Measurements from ENCODE around the gene MTARC2.

MTARC2 gene

GRCh38 chr1:220796530-220796929, 48.4 kb downstream of the MTARC2 start:
- Histone ChIP-seq H3K79me2 (ENCODE audit: insufficient read depth, low read depth) (no peaks in the 10 kb centered on the region), H4K20me1 (ENCODE audit: insufficient read depth) (no peaks in the 10 kb centered on the region), H3K4me3 (IDR thresholded peaks at IDR 0.05; ENCODE audit: insufficient read depth, low read depth, low read length) (no peak overlapping the region), H3K9ac (no peak overlapping the region), H3K4me2 (no peak overlapping the region), H3K36me3 (ENCODE audit: insufficient read depth) (no peaks in the 10 kb centered on the region), H3K27ac (no peak overlapping the region), H3K27me3 (ENCODE audit: insufficient read depth, low read depth) (no peaks in the 10 kb centered on the region), H3K4me1 (ENCODE audit: low read depth, poor library complexity, severe bottlenecking) (no peaks in the 10 kb centered on the region), H2AFZ (ENCODE audit: low read depth) (no peak overlapping the region)
- TF ChIP-seq CTCF (conservative IDR thresholded peaks at IDR 0.05; ENCODE audit: low read depth, low read length) = no peak

GRCh38 chr1:220797044-220797443, 48.9 kb downstream of the MTARC2 start:
- H3K4me3 ChIP-seq (IDR thresholded peaks at IDR 0.05; ENCODE audit: insufficient read depth, low read depth, low read length) = no peak overlapping the region
- no peak overlapping the region for H3K9ac ChIP-seq
- no peaks in the 10 kb centered on the region for H3K27me3 ChIP-seq (ENCODE audit: insufficient read depth, low read depth)
- no peak overlapping the region for H2AFZ ChIP-seq (ENCODE audit: low read depth)
- no peaks in the 10 kb centered on the region for H3K79me2 ChIP-seq (ENCODE audit: insufficient read depth, low read depth)
- no peak overlapping the region for H3K4me2 ChIP-seq
- H4K20me1 ChIP-seq (ENCODE audit: insufficient read depth) = no peaks in the 10 kb centered on the region
- TF ChIP-seq CTCF (conservative IDR thresholded peaks at IDR 0.05; ENCODE audit: low read depth, low read length) = no peak
- H3K4me1 ChIP-seq (ENCODE audit: low read depth, poor library complexity, severe bottlenecking) = no peaks in the 10 kb centered on the region
- H3K27ac ChIP-seq = no peak overlapping the region
- no peaks in the 10 kb centered on the region for H3K36me3 ChIP-seq (ENCODE audit: insufficient read depth)

- Histone ChIP-seq H3K9ac (no peak overlapping the region), H3K36me3 (ENCODE audit: insufficient read depth) (no peaks in the 10 kb centered on the region), H3K4me3 (IDR thresholded peaks at IDR 0.05; ENCODE audit: insufficient read depth, low read depth, low read length) (no peak overlapping the region), H3K27ac (no peak overlapping the region), H3K4me2 (no peak overlapping the region), H3K27me3 (ENCODE audit: insufficient read depth, low read depth) (no peaks in the 10 kb centered on the region), H4K20me1 (ENCODE audit: insufficient read depth) (no peaks in the 10 kb centered on the region), H3K79me2 (ENCODE audit: insufficient read depth, low read depth) (no peaks in the 10 kb centered on the region), H2AFZ (ENCODE audit: low read depth) (no peak overlapping the region), H3K4me1 (ENCODE audit: low read depth, poor library complexity, severe bottlenecking) (no peaks in the 10 kb centered on the region)
- TF ChIP-seq CTCF (conservative IDR thresholded peaks at IDR 0.05; ENCODE audit: low read depth, low read length) = no peak
Measured at GRCh38 chr1:220797553-220797952, 49.4 kb downstream of the MTARC2 start.

GRCh38 chr1:220798338-220798737, 50.2 kb downstream of the MTARC2 start:
- Histone ChIP-seq H3K4me3 (IDR thresholded peaks at IDR 0.05; ENCODE audit: insufficient read depth, low read depth, low read length) (no peak overlapping the region), H2AFZ (ENCODE audit: low read depth) (no peak overlapping the region), H3K79me2 (ENCODE audit: insufficient read depth, low read depth) (no peaks in the 10 kb centered on the region), H3K27me3 (ENCODE audit: insufficient read depth, low read depth) (no peaks in the 10 kb centered on the region), H3K36me3 (ENCODE audit: insufficient read depth) (no peaks in the 10 kb centered on the region), H3K27ac (no peak overlapping the region), H3K9ac (no peak overlapping the region), H4K20me1 (ENCODE audit: insufficient read depth) (no peaks in the 10 kb centered on the region), H3K4me2 (no peak overlapping the region), H3K4me1 (ENCODE audit: low read depth, poor library complexity, severe bottlenecking) (no peaks in the 10 kb centered on the region)
- TF ChIP-seq CTCF (conservative IDR thresholded peaks at IDR 0.05; ENCODE audit: low read depth, low read length) = no peak

GRCh38 chr1:220800262-220800661, 52.1 kb downstream of the MTARC2 start:
- H3K4me2 ChIP-seq = no peak overlapping the region
- no peak for TF ChIP-seq CTCF (conservative IDR thresholded peaks at IDR 0.05; ENCODE audit: low read depth, low read length)
- no peak overlapping the region for H2AFZ ChIP-seq (ENCODE audit: low read depth)
- H4K20me1 ChIP-seq (ENCODE audit: insufficient read depth) = no peaks in the 10 kb centered on the region
- H3K9ac ChIP-seq = no peak overlapping the region
- no peaks in the 10 kb centered on the region for H3K27me3 ChIP-seq (ENCODE audit: insufficient read depth, low read depth)
- no peaks in the 10 kb centered on the region for H3K36me3 ChIP-seq (ENCODE audit: insufficient read depth)
- H3K27ac ChIP-seq = no peak overlapping the region
- no peaks in the 10 kb centered on the region for H3K4me1 ChIP-seq (ENCODE audit: low read depth, poor library complexity, severe bottlenecking)
- no peaks in the 10 kb centered on the region for H3K79me2 ChIP-seq (ENCODE audit: insufficient read depth, low read depth)
- no peak overlapping the region for H3K4me3 ChIP-seq (IDR thresholded peaks at IDR 0.05; ENCODE audit: insufficient read depth, low read depth, low read length)

All from KMS-11 (cell line).